Measurements from ENCODE around the gene VAMP8.

DNA sequence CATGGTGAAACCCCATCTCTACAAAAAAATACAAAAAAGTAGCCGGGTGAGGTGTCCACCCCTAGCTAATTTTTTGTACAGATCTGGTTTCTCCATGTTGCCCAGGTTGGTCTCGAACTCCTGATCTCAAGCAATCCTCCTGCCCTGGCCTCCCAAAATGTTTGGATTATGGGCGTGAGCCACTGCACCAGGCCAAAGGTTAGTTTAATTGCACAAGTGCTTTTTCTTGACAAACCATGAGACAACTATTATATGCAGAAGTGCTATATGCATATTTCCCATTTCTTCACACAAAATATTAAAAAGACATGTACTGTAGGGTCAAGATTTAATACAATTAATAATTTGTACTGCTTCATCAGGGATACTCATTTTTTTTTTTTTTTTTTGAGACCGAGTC lies 11.1 kb upstream of the VAMP8 start:
- TF ChIP-seq POLR2AphosphoS5 (IDR thresholded peaks at IDR 0.05; ENCODE audit: low read depth, low read length) (no peak), TAF1 (IDR thresholded peaks at IDR 0.05; ENCODE audit: borderline replicate concordance, insufficient read depth, low read length) (no peak), SIN3A (IDR thresholded peaks at IDR 0.05; ENCODE audit: borderline replicate concordance, insufficient read depth, low read length) (no peak), FOXP2 (optimal IDR thresholded peaks at IDR 0.05; ENCODE audit: borderline replicate concordance, extremely low read depth, extremely low read length, insufficient read depth) (no peak)
- TF ChIP-seq, protein P1, sequence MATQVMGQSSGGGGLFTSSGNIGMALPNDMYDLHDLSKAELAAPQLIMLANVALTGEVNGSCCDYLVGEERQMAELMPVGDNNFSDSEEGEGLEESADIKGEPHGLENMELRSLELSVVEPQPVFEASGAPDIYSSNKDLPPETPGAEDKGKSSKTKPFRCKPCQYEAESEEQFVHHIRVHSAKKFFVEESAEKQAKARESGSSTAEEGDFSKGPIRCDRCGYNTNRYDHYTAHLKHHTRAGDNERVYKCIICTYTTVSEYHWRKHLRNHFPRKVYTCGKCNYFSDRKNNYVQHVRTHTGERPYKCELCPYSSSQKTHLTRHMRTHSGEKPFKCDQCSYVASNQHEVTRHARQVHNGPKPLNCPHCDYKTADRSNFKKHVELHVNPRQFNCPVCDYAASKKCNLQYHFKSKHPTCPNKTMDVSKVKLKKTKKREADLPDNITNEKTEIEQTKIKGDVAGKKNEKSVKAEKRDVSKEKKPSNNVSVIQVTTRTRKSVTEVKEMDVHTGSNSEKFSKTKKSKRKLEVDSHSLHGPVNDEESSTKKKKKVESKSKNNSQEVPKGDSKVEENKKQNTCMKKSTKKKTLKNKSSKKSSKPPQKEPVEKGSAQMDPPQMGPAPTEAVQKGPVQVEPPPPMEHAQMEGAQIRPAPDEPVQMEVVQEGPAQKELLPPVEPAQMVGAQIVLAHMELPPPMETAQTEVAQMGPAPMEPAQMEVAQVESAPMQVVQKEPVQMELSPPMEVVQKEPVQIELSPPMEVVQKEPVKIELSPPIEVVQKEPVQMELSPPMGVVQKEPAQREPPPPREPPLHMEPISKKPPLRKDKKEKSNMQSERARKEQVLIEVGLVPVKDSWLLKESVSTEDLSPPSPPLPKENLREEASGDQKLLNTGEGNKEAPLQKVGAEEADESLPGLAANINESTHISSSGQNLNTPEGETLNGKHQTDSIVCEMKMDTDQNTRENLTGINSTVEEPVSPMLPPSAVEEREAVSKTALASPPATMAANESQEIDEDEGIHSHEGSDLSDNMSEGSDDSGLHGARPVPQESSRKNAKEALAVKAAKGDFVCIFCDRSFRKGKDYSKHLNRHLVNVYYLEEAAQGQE (IDR thresholded peaks at IDR 0.05; ENCODE audit: insufficient read depth in 1 of 2, low read depth in 2 of 2, low read length in 2 of 2): no peak

All from PFSK-1 (cell line).